HG03135 (cell line): ENCODE measurements around the gene MROH8.
"Not testable (repeated sequence)": the region's sequence is repeated elsewhere in the genome, so short reads cannot be mapped to it uniquely, and the experiment has no call there.

ENCODE experiments used
- ATAC-seq: cut with Tn5 transposase; IDR thresholded peaks from one replicate; pipeline ENCODE4 v1.9.1; 2021; ENCODE audit warnings: mild to moderate bottlenecking, moderate library complexity; ENCODE audit not compliant: unreplicated experiment

MROH8 gene

DNA sequence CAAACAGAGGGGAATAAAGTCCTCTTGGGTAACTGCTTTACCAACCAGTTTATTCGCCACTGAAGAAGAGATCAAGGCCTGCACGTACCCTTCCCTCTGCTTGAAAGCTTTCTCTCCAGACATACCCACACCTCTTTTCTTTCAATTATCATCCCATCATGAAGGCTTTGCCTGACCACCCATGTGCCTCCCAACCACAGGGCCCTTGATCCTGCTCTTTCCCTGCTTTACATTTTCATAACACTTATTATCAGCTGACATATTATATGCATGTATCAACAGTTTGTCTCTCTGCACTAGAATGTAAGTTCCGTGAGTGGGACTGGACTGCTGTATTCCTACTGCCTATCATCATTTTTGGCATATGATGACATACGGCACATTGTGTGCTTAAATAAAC lies 21.1 kb downstream of the MROH8 start:
- no peak for ATAC-seq

DNA sequence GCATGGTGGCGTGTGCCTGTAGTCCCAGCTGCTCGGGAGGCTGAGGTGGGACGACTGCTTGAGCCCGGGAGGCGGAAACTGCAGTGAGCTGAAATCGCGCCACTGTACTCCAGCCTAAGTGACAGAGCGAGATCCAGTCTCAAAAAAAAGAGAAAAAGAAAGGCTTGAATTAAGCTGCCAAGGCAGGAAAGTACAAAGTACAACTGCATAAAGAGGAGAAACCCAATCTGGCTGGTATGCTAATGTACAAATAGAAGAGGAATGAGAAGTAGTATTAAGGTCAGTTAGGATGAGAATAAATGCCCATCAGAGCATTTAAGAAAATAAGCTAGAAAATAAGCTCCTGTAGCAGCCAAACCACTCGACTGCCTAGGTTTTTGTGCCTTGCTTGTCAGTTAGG lies 23.4 kb downstream of the MROH8 start:
- no peak for ATAC-seq

DNA sequence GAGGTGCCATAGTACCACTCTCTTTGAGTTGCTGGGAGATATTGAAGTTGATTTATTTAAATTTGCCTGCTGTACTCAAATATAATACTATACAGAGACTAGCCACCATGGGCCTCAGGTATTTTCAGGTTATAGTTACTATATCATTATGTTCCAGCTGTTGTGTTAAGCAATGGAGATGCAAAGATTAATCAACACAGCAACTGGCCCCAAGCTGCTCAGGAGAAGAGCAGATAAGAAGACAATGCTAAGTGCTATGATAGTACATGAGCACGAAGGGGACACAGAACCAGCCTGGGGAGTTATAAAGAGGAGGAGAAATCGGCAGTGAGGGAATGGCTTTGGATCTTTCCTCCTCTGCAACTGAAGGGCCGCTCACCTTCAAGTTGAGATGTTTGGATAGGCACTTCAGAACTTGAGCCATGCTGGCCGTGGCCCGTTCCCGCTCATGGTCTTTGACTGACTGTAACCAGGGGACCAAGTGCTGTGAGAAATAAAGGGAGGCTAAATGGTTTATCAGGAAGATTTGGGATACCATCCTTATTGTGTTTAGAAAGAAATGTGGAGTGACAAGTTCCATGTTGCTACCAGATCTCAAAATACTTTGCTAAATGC lies 24.6 kb downstream of the MROH8 start:
- ATAC-seq: no peak

DNA sequence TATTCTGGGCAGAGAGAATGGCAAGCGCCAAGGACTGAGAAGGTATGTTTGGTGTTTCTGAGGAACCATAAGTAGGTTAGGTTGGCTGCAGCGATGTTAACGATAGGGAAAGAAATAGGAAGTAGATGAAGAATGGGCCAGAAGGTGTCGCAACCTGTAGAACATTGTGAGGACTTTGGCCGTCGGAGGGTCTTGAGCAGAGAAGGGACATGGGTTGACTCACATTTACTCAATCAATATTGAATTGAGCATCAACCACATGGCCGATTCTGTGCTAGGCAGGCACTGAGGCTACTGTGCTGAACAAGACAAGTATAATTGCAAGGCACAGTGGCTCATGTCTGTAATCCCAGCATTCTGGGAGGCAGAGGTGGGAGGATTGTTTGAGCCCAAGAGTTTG lies 27.1 kb downstream of the MROH8 start:
- ATAC-seq: no peak

DNA sequence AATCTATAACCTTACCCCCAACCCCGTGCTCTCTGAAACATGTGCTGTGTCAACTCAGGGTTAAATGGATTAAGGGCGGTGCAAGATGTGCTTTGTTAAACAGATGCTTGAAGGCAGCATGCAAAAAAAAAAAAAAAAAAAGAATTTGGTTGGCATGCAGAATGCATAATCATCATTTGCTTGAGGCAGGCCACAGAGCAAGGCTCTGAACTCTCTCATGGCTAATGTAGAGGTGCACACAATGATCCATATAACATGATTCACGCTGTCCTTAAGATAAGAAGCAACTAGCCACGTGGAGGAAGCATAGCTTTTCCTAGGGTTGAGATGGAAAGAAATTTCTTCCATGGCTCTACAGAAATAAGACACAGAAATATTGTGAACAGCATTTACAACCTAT lies 27.8 kb downstream of the MROH8 start:
- ATAC-seq: no peak

DNA sequence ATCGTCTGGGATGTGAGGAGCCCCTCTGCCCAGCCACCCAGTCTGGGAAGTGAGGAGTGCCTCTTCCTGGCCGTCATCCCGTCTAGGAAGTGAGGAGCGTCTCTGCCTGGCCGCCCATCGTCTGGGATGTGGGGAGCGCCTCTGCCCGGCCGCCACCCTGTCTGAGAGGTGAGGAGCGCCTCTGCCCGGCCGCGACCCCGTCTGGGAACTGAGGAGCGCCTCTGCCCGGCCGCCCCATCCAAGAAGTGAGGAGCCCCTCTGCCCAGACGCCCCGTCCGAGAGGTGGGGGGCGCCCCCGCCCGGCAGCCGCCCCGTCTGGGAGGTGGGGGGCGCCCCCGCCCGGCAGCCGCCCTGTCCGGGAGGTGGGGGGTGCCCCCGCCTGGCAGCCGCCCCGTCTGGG lies 28.5 kb downstream of the MROH8 start:
- ATAC-seq: not testable (repeated sequence)

DNA sequence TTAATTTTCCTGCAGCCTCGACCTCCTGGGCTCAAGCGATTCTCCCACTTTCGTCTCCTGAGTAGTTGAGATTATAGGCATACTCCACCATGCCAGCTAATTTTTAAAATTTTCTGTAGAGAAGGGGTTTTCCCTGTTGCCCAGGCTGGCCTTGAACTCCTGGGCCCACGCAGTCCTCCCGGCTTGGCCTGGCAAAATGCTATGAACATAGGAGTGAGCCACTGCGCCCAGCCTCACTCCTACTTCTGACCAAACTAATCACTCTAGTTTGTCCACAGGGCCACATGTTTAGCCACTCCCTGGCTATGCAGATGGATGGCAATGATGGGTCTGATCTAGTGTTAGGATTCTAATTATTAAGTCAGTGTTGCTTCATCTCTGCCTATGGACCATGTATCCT lies 32.1 kb downstream of the MROH8 start:
- ATAC-seq: no peak

DNA sequence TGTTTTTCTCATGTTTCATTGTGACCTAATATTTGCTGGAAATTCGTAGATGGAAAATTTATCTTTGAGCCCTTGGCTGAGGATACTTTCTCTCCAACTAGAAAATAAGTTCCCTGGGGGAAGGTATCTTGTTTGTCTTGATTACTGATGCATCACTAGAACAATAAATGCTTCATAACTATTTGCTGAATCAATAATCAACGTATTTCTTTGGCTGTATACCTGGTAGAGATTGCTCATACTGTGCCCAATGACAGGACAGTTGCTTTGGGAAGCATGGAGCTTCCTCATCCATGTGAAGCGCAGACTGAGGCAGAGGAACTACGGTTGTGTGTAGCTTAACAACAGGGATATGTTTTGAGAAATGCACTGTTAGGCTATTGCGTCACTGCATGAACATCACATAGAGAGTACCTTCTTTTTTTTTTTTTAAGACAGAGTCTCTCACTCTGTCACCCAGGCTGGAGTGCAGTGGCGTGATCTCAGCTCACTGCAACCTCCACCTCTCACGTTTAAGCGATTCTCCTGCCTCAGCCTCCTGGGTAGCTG lies 34.4 kb downstream of the MROH8 start:
- ATAC-seq: no peak

DNA sequence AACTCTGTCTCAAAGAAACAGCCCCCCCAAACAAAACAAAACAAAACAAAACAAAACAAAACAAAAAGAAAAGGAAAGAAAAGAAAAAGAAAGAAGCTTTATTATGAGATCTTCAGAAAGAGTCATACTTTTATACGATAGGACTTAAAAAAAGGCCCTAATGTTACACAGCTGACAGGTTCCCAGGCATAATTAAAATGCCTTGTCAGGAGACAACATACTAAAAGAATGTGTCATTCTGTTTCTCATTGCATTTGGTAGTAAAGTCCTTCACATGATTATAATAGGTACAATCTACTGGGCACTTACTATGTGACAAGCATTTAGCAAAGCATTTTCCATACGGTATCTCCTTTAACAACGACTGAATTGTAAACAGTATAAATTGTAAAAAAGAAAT lies 36.6 kb downstream of the MROH8 start:
- ATAC-seq: no peak

DNA sequence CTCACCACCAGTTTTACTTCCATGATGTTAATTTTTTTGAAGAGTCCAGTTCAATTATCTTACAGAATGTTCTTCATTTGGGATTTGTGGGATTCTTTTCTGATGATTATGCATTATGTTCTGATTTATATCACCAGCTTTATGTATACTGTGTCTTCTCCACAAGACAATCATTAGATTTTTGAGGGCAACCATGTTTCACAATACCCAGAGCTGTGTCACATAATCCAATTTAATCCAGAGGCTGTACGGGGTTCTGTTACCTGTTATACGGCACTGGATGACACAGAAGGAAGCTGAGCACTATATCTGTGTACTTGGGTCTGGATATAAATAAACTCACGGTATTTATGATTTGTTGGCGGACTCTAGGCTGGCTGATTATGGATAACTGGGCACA lies 41.8 kb downstream of the MROH8 start:
- ATAC-seq: no peak

DNA sequence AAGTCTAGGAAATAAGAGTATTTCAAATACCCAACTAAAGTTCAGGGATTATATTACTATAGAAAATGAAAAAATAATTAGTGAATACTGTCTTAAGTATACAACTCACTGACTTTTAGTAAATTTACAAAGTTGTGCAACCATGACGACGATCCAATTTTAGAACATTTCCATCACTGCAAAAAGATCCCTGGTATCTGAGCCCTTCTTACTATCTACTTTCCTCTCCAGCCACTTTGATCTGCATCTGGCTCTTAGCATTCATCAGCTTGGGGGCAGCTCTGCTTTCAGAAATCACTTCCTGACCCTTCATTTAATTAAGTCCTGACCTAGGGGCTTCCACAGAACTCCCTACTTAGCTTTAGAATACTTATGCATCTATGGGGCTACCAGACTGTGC lies 45.4 kb downstream of the MROH8 start:
- ATAC-seq: no peak

DNA sequence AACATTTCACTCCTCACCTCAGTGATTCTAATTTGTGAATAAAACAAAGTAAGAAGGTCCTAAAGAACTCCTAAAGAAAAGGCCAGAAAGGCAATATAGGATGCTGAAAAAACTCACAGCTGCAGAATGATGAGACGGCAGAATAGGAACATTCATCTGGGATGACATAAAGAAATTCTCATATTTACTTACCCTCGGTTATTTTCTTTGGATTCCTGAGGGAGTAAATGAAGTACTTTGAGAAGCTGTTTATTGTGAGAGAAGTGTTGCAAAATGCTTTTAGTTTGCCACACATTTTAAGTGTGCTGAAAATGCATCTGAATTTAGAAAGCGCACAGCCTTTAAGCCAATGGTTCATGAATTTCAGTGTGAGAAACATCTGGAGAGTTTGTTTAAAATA lies 47.9 kb downstream of the MROH8 start:
- ATAC-seq: no peak

DNA sequence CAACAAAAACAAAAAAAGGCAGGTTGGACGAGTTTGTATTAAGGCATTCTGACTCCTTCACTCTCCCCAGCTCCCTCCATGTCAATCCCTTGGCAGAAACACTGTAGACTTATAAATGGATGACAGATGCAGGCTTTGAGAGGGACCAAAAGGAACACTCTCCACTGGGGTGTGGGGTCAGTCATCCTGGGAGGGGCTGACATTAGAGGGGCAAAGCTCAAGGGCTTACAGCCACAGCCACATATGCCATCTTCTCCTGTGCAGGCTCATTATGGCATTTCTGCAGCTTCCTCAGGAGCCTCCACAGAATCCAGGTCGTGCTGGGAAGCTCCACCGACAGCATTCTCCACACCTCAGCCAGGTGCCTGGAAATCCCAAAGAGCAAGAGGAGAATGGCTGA lies 50.5 kb downstream of the MROH8 start:
- no peak for ATAC-seq

DNA sequence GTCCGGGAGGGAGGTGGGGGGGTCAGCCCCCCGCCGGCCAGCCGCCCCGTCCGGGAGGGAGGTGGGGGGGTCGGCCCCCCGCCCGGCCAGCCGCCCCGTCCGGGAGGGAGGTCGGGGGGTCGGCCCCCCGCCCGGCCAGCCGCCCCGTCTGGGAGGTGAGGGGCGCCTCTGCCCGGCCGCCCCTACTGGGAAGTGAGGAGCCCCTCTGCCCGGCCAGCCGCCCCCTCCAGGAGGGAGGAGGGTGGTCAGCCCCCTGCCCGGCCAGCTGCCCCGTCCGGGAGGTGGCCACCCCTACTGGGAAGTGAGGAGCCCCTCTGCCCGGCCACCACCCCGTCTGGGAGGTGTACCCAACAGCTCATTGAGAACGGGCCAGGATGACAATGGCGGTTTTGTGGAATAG lies 53.1 kb downstream of the MROH8 start:
- ATAC-seq: not testable (repeated sequence)

DNA sequence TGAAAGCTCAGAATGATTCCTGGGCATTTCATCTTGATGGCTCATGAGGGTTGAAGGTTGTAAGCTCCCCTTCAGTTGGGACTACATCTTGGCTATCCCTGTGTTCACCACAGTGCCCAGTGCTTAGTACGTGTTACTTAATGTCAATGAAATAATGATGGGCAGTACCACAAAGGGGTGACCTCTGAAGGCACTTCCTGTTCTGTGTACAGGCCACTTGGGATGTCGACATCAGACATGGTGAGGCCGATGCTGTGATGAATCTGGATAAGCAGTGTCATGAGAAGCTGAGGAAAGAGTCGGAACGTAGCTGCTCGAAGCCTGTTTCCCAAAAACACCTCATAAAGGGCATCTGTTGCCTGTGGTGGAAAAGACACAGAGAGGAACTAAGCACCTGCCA lies 55.9 kb downstream of the MROH8 start:
- ATAC-seq: no peak

DNA sequence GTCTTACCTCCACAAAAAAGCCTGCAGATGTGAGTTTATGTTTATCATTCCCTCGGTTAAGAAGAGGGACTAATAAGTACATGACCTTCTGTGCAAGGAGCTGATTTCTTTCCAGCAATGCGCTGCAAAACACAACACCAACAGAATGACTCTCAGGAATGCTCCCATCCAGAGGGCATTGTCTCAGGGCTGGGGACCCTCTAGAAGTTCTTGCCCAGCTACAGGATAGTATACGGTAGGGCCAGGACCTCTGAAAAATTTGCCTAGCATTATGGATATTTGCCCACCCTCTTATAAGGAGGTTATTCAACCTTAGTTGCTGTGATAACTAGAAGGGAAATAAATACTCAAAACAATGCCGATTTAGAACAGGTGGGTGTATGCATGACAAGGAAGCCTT lies 58.9 kb downstream of the MROH8 start:
- no peak for ATAC-seq

DNA sequence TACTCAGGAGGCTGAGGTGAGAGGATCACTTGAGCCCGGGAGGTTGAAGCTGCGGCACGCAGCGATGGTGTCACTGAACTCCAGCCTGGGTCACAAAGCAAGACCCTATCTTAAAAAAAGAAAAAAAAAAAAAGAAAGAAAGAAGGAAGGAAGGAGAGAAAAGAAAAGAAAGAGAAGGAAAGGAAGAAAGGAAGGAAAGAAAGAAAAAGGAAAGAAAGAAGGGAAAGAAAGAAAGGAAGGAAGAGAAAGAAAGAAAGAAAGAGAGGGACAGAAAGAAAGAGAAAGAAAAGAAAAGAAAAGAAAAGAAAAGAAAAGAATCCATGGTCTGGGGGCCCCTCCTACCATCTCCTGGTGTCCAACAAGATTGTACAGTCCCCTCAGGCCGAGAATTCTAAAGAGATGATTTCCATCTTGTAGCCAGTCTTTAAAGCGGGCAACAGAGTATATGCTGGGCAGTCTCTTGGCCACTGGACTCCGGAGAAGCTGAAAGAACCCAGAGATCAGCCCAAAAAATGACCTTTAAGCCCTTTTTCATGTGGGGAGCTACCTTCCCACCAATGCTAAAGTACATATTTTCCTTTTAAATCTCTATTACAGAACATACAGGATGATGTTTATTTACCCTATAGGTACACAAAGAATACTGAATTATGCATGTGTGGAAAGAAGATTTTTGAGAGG lies 59.9 kb downstream of the MROH8 start:
- no peak for ATAC-seq

DNA sequence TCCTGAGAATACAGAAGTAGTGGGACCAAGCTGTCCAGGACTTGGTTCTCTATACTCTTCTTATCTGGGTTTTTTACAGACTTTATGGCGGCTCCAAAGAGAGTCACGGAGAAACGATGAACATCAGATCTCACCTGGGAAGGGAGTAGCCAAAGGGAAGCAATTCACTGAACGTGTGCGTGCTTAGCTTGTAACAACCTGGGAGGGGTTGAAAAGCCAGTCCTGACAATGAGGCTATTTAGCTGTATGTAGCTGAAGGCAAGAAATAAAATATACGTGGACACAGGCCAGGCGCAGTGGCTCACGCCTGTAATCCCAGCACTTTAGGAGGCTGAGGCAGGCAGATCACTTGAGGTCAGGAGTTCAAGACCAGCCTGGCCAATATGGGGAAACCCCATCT lies 65.3 kb downstream of the MROH8 start:
- no peak for ATAC-seq

DNA sequence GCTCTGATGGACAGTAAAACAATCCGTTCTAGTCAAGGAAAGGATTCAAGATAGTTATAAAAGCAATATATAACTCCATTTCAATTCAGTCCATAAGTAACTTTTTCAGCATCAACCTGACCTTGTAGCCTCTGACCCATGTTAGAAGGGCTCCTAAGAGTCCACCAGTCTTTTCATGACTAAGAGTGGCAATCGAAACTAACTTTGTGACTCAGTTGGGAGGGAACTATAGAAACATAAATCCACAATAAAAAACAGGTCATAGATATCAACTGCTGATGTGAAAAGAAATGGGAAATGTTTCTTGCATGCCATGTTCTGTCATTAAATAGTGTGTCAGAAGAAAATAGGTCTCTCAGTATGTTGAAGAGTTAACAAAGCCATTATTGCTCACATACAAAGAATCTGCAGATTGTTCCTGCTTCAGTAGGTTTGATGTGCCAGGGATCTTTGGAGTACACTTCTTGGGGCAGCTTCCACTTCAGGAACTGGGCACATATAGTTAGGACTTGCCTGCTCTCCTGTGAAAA lies 67.4 kb downstream of the MROH8 start:
- ATAC-seq: no peak

DNA sequence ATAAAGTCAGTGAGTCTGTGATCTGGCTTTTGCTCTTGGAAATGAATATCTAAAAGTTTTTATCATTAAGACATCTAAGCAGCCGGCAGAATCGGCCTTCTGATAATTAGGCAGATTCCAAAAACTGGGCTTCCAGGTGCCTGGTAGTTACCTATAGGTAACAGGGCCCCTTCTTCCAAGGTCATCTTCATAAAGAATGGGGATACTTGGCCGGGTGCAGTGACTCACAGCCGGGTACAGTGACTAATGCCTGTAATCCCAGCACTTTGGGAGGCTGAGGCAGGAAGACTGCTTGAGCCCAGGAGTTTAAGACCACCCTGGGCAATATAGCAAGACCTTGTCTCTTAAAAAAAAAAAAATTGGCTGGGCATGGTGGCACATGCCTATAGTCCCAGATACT lies 70.7 kb downstream of the MROH8 start:
- ATAC-seq: no peak

DNA sequence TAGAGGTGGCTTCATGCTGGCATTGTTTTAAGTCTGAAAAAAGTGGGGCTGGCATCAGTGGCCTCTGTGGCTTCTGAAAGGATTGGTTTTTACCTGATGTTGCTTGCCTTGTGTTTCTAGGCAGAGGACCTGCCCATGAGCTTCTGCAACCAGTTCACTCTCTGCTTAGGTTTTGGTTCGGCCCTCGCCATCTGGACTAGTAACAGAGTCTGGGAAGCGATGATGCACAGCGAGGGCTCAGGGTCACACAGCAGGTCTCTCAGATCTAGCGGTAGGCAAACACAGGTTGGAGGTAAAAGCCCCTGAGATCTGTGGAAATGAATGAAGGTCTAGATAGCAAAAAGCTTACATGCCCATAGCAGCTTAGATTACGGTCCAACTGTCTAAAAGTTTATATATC lies 76.8 kb downstream of the MROH8 start:
- ATAC-seq: no peak

DNA sequence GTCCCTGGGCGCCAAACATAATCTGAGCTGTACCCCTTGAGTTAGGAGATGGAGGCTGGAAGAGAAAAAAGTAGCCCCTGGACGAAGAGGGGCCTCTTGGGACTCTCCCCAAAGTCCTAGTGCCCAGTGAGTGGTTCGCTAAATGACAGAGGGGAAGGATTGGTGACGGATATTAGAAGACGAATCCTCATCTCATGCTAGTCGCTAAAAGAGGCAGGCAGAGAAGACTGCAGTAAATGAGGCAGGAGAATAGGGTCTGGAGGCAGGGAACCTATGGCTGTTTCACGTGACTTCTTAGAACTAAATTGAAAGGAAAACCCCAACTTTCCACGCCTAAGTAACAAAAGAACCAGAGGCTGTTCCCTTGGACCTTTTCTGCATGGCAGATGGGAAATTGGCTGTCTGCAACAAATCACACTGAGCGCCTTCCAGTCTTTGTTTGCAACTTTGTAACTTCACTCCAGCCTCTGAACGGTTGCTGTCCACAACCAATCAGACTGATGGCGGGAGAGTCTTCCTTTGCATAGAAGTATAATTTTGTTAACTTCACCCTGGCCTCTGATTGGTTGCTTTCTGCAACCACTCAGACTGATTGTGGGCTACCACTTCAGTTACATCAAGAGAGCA lies 82.8 kb downstream of the MROH8 start:
- ATAC-seq: no peak
